T-helper 17 cell (primary cell): ENCODE results near the gene PCYT1B. TPM values are rescaled to one million over a fixed set of nuclear protein-coding genes. Genes with fewer than 3 reads are reported as not detected.

Experiments used
- ATAC-seq: fragments of 150-1000 bp; cut with Tn5 transposase; 2 replicates; pipeline ENCODE4 v1.10.0; 2021; ENCODE audit warnings: mild to moderate bottlenecking, moderate library complexity
- DNase-seq, 3 donors: peaks; one replicate each; pipeline versions ENCODE4 v3.0.0 to v3.0.0-alpha.2; 2020 to 2021
- H3K9me3 ChIP-seq: one replicate; pipeline ENCODE4 v1.7.0; 2013; ENCODE audit warnings: low read length, mild to moderate bottlenecking; ENCODE audit not compliant: control insufficient read depth, poor library complexity, severe bottlenecking
- H3K27ac Mint-ChIP-seq: one replicate; pipeline ENCODE4 v1.8.0; 2022; ENCODE audit warnings: mild to moderate bottlenecking, moderate library complexity, mixed read lengths
- H3K27me3 Mint-ChIP-seq: one replicate; pipeline ENCODE4 v1.8.0; 2022; ENCODE audit warnings: mixed read lengths
- H3K36me3 Mint-ChIP-seq: one replicate; pipeline ENCODE4 v1.8.0; 2022; ENCODE audit warnings: low read depth, mixed read lengths
- H3K4me1 Mint-ChIP-seq: one replicate; pipeline ENCODE4 v1.8.0; 2022; ENCODE audit warnings: mild to moderate bottlenecking, mixed read lengths
- H3K4me3 Mint-ChIP-seq: one replicate; pipeline ENCODE4 v1.8.0; 2022; ENCODE audit warnings: mild to moderate bottlenecking, moderate library complexity, mixed read lengths
- total RNA-seq, 4 donors: library from RNA in 2 of 4; stranded (reverse) in 2 of 4; gene quantifications; one replicate each; pipeline ENCODE4 v1.2.3 and lab custom pipeline; 2022 to 2026

Gene PCYT1B
- total RNA-seq = 1 to 10 TPM in 1 of 2 donors, under 1 TPM in 1; 0.07 to 8.5 TPM
- 0 reads per million in 2 donors for total RNA-seq (lab: John Stamatoyannopoulos, UW)

GRCh38 chrX:24647257-24648058, at the start of gene PCYT1B:
TSS of gene PCYT1B (minus strand) at chrX:24647347. CDS start at chrX:24647105, 242 bp downstream.
- peak; percentile 16 to 30 (median 23) for DNase-seq
- peak; percentile 99 for ATAC-seq
- Mint-ChIP-seq H3K36me3 (no peaks in the 10 kb centered on the region), H3K27ac (peak within 1 kb of the TSS; percentile 39), H3K27me3 (peaks cover 13% of the 10 kb centered on the region), H3K4me1 (peaks cover 13% of the 10 kb centered on the region), H3K4me3 (peak within 1 kb of the TSS; percentile 87)
- no peaks in the 10 kb centered on the region for H3K9me3 ChIP-seq

DNA sequence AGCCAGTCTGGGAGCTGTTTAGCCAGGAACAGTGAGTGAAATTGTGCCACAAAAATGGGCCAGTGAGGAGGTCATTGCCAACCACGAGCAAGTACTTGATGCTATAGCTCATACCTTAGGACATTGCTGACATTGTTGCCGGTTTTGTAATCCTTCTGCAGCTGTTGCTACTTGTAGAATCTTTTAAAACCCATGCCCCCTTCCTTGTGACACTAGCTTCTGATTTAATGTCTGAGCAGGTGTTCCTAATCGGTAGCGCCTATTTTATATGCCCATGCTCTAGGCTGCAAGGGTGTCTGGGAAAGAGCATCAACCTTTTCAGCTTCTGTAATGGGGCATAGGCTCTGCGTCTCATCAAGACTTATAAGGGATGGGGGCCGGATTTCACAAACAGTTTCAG, 49.1 kb upstream of the PCYT1B start:
- H3K27ac Mint-ChIP-seq = no peak overlapping the region
- DNase-seq = no peak
- ATAC-seq = no peak
- H3K9me3 ChIP-seq = no peaks in the 10 kb centered on the region
- no peaks in the 10 kb centered on the region for H3K36me3 Mint-ChIP-seq
- no peak overlapping the region for H3K4me3 Mint-ChIP-seq
- peaks cover 6% of the 10 kb centered on the region for H3K4me1 Mint-ChIP-seq
- no peaks in the 10 kb centered on the region for H3K27me3 Mint-ChIP-seq

GRCh38 chrX:24694825-24695224, 47.7 kb upstream of the PCYT1B start:
- H3K27me3 Mint-ChIP-seq = no peaks in the 10 kb centered on the region
- DNase-seq (no peak), ATAC-seq (no peak)
- peaks cover 6% of the 10 kb centered on the region for H3K4me1 Mint-ChIP-seq
- no peak overlapping the region for H3K27ac Mint-ChIP-seq
- H3K36me3 Mint-ChIP-seq = no peaks in the 10 kb centered on the region
- no peaks in the 10 kb centered on the region for H3K9me3 ChIP-seq
- peak overlapping the region; percentile 91 for H3K4me3 Mint-ChIP-seq

GRCh38 chrX:24693453-24694202, 46.5 kb upstream of the PCYT1B start, which contains the start of gene POLA1:
TSS of gene POLA1 (plus strand) at chrX:24693918. CDS start at chrX:24693962, 44 bp downstream.
- Mint-ChIP-seq H3K27me3 (no peaks in the 10 kb centered on the region), H3K4me1 (peaks cover 6% of the 10 kb centered on the region), H3K36me3 (no peaks in the 10 kb centered on the region), H3K27ac (peak within 1 kb of the TSS; percentile 88), H3K4me3 (peak within 1 kb of the TSS; percentile 91)
- no peaks in the 10 kb centered on the region for H3K9me3 ChIP-seq
- peak; percentile 37 to 56 (median 51) for DNase-seq
- ATAC-seq = peak; percentile 93

GRCh38 chrX:24692305-24692704, 45.2 kb upstream of the PCYT1B start:
- Mint-ChIP-seq H3K36me3 (no peaks in the 10 kb centered on the region), H3K4me1 (peaks cover 6% of the 10 kb centered on the region), H3K27ac (no peak overlapping the region), H3K27me3 (no peaks in the 10 kb centered on the region), H3K4me3 (peak overlapping the region; percentile 39)
- no peak for DNase-seq
- no peaks in the 10 kb centered on the region for H3K9me3 ChIP-seq
- no peak for ATAC-seq

- ATAC-seq = no peak
- no peaks in the 10 kb centered on the region for H3K9me3 ChIP-seq
These were observed 36.9 kb upstream of the PCYT1B start for GRCh38 chrX:24684048-24684447.

DNA sequence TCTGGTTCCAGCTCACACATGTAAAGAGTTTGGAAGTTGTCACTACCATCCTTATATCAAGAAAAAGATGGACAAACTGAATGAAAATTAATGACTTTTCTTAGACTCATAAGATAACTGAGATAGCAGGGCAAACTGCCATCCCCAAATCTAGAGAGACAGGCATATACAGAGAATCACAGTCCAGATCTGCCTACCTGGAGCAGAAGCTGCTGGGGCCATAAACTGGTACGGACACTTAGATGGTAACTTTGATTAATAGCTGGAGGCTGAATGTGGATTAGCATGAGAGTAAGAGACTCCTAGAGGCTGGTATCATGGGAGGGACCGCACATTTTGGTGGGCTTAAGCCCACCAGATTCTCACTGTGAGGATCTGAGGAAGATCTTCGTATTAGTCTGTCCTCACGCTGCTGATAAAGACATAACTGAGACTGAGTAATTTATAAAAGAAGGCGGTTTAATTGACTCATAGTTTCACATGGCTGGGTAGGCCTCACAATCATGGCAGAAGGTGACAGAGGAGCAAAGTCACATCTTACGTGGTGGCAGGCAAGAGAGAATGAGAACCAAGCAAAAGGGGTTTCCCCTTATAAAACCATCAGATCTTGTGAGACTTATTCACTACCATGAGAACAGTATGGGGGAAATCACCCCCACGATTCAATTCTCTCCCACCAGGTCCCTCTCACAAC, 35.7 kb upstream of the PCYT1B start:
- H3K9me3 ChIP-seq = no peaks in the 10 kb centered on the region
- Mint-ChIP-seq H3K27me3 (no peaks in the 10 kb centered on the region), H3K4me1 (no peaks in the 10 kb centered on the region), H3K27ac (no peak overlapping the region), H3K36me3 (no peaks in the 10 kb centered on the region), H3K4me3 (no peak overlapping the region)
- no peak for DNase-seq
- no peak for ATAC-seq

More at GRCh38 chrX:24684048-24684447, 36.9 kb upstream of the PCYT1B start:
- no peak overlapping the region for H3K4me3 Mint-ChIP-seq
- H3K36me3 Mint-ChIP-seq = no peaks in the 10 kb centered on the region
- no peak overlapping the region for H3K27ac Mint-ChIP-seq
- no peaks in the 10 kb centered on the region for H3K4me1 Mint-ChIP-seq
- DNase-seq = no peak
- H3K27me3 Mint-ChIP-seq = no peaks in the 10 kb centered on the region

GRCh38 chrX:24676403-24677024, 29.4 kb upstream of the PCYT1B start:
- H3K27ac Mint-ChIP-seq = no peak overlapping the region
- ATAC-seq = peak; percentile 60

GRCh38 chrX:24673424-24673823, 26.3 kb upstream of the PCYT1B start:
- Mint-ChIP-seq H3K4me3 (no peak overlapping the region), H3K27me3 (no peaks in the 10 kb centered on the region), H3K27ac (no peak overlapping the region), H3K4me1 (no peaks in the 10 kb centered on the region), H3K36me3 (no peaks in the 10 kb centered on the region)
- ATAC-seq = no peak
- DNase-seq = no peak
- no peaks in the 10 kb centered on the region for H3K9me3 ChIP-seq

More at GRCh38 chrX:24676403-24677024, 29.4 kb upstream of the PCYT1B start:
- H3K9me3 ChIP-seq = no peaks in the 10 kb centered on the region
- H3K4me3 Mint-ChIP-seq = no peak overlapping the region
- no peaks in the 10 kb centered on the region for H3K27me3 Mint-ChIP-seq
- DNase-seq = no peak
- no peaks in the 10 kb centered on the region for H3K36me3 Mint-ChIP-seq
- no peaks in the 10 kb centered on the region for H3K4me1 Mint-ChIP-seq

DNA sequence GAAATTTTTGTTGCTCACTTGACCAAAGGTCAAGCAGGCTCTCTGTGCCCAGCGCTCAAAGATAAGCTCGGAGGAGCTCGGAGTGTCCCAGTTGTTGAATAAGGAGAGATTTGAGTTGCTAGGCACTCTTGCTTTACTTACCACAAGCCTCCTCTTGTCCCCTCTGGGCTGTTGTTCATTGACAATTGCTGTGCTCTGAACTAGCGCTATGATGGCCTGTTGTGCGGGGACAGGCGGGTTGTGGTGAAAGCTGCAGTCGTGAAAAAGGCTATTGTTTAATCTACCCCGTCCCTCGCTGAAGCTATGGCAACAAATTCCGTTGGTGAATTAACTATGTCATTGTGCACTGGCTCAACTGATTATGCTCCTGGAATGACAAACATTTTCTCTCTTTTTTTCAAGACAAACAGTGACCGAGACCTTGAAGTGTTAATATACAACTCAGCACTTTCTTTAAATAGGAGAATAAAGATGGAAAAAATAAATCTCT, 25.6 kb upstream of the PCYT1B start:
- no peak overlapping the region for H3K4me3 Mint-ChIP-seq
- H3K36me3 Mint-ChIP-seq = no peaks in the 10 kb centered on the region
- no peaks in the 10 kb centered on the region for H3K27me3 Mint-ChIP-seq
- ATAC-seq (no peak), DNase-seq (no peak)
- H3K4me1 Mint-ChIP-seq = no peaks in the 10 kb centered on the region
- no peaks in the 10 kb centered on the region for H3K9me3 ChIP-seq
- no peak overlapping the region for H3K27ac Mint-ChIP-seq

DNA sequence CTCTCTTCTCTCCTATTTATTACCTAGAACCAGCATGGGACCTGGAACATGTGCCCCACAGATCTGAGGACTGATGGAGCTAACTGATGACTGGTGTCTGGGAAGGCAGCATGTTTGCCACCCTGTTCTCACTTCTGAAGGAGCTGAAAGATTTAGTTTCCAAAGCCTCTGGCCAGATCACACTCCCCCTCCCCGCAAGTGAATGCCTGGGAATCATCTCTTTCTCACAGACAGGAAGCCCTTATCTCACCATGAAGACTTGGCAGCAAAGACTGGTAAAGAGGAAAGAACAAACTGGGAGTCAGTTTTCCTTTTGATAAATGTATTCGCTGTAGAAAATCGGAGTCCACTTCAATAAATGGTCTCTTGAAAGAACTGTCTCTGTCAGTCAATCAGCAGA, 21.0 kb upstream of the PCYT1B start:
- DNase-seq = no peak
- no peaks in the 10 kb centered on the region for H3K36me3 Mint-ChIP-seq
- no peak overlapping the region for H3K4me3 Mint-ChIP-seq
- no peaks in the 10 kb centered on the region for H3K9me3 ChIP-seq
- H3K27me3 Mint-ChIP-seq = peaks cover 6% of the 10 kb centered on the region
- H3K4me1 Mint-ChIP-seq = no peaks in the 10 kb centered on the region
- H3K27ac Mint-ChIP-seq = no peak overlapping the region
- ATAC-seq = no peak

GRCh38 chrX:24662352-24662751, 15.2 kb upstream of the PCYT1B start:
- no peaks in the 10 kb centered on the region for H3K4me1 Mint-ChIP-seq
- no peaks in the 10 kb centered on the region for H3K36me3 Mint-ChIP-seq
- no peak for DNase-seq
- no peak overlapping the region for H3K4me3 Mint-ChIP-seq
- no peak for ATAC-seq
- peaks cover 6% of the 10 kb centered on the region for H3K27me3 Mint-ChIP-seq
- H3K9me3 ChIP-seq = no peaks in the 10 kb centered on the region
- H3K27ac Mint-ChIP-seq = no peak overlapping the region
